ENCODE data around the gene BAIAP2.

Gene BAIAP2

GRCh38 chr17:81117672-81118198, 82.8 kb downstream of the BAIAP2 start:
- TF ChIP-seq, protein P1, sequence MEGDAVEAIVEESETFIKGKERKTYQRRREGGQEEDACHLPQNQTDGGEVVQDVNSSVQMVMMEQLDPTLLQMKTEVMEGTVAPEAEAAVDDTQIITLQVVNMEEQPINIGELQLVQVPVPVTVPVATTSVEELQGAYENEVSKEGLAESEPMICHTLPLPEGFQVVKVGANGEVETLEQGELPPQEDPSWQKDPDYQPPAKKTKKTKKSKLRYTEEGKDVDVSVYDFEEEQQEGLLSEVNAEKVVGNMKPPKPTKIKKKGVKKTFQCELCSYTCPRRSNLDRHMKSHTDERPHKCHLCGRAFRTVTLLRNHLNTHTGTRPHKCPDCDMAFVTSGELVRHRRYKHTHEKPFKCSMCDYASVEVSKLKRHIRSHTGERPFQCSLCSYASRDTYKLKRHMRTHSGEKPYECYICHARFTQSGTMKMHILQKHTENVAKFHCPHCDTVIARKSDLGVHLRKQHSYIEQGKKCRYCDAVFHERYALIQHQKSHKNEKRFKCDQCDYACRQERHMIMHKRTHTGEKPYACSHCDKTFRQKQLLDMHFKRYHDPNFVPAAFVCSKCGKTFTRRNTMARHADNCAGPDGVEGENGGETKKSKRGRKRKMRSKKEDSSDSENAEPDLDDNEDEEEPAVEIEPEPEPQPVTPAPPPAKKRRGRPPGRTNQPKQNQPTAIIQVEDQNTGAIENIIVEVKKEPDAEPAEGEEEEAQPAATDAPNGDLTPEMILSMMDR (conservative IDR thresholded peaks at IDR 0.05): no peak
- peak overlapping the region; percentile 80 for H3K27ac ChIP-seq

- H3K27ac ChIP-seq: peak overlapping the region; percentile 80
- TF ChIP-seq, protein P1 (conservative IDR thresholded peaks at IDR 0.05): no peak
Observed at GRCh38 chr17:81118308-81119221, 83.6 kb downstream of the BAIAP2 start.

- TF ChIP-seq, protein P1 (conservative IDR thresholded peaks at IDR 0.05): peak; percentile 33
- peak overlapping the region; percentile 80 for H3K27ac ChIP-seq
Observed at GRCh38 chr17:81119223-81120148, 84.5 kb downstream of the BAIAP2 start.

- peak overlapping the region; percentile 80 for H3K27ac ChIP-seq
- TF ChIP-seq, protein P1 (conservative IDR thresholded peaks at IDR 0.05): peak; percentile 5; the same call in 1 of the 2 replicates
Observed at GRCh38 chr17:81120149-81120484, 85.2 kb downstream of the BAIAP2 start.

DNA sequence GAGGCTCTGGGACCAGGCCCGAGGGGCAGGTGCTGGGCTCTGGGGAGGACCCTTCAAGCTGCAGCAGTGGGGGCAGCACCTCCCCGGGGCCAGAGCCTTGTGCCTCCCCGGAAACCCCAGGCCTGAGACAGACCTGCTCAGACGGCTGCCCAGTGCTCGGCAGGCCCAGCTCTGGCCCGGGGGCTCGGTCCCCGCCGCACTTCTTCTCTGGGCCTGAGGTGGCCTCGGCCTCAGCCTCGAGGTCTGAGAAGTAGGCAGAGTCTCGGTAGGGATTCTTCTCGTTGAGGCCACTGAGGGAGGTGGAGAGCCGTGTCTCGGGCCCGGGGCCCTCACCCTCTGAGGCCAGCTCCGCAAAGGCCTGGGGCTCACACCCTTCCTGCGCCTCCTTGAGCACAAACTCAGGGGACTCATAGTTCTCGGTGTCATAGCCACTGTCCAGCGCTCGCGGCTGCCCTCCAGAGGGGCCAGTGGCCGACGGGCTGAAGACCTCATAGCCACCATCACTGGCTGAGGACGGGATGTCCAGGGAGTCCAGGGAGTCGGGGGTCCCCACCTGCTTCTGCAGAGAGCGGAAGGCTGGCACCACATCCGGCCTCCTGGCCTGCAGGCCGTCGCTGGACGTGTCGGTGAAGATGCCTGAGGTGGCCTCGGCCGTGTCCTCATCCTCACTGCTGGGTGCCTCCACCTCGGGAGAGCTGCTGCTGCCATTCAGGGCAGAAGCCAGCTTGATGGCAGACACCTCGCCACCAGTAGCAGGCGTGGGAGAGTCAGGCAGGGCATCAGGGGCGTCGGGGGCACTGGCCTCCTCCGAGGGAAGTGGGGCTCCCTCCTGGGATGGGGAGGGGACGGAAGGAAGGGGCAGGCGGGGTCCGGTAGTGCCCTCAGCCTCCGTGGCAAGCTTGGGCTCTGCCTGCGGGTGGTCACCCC, 86.0 kb downstream of the BAIAP2 start:
- peak overlapping the region; percentile 80 for H3K27ac ChIP-seq
- TF ChIP-seq, protein P1 (conservative IDR thresholded peaks at IDR 0.05): no peak

- TF ChIP-seq, protein P1 (conservative IDR thresholded peaks at IDR 0.05): no peak
- no peak overlapping the region for H3K27ac ChIP-seq
Observed at GRCh38 chr17:81121841-81122733, 87.1 kb downstream of the BAIAP2 start.
